ENCODE results near the gene GLIPR2. TPM values are rescaled to one million over a fixed set of nuclear protein-coding genes. Genes with fewer than 3 reads are reported as not detected.

Gene GLIPR2
- total RNA-seq, 4 donors from 2014 or later, result 13.6 to 71.1 (median 42.2) TPM

DNA sequence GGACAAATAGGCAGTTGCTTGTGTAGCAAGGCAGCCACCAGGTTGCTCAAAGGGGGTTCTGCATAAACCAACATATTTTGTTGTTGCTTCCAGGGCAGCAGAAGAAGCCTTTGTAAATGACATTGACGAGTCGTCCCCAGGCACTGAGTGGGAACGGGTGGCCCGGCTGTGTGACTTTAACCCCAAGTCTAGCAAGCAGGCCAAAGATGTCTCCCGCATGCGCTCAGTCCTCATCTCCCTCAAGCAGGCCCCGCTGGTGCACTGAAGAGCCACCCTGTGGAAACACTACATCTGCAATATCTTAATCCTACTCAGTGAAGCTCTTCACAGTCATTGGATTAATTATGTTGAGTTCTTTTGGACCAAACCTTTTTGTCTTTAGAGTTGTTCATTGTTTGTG, 75.0 kb downstream of the GLIPR2 start:
- ATAC-seq (ENCODE audit: low FRiP score) (no peak), DNase-seq (ENCODE audit: low spot score) (no peak)
- TF ChIP-seq, protein P1, sequence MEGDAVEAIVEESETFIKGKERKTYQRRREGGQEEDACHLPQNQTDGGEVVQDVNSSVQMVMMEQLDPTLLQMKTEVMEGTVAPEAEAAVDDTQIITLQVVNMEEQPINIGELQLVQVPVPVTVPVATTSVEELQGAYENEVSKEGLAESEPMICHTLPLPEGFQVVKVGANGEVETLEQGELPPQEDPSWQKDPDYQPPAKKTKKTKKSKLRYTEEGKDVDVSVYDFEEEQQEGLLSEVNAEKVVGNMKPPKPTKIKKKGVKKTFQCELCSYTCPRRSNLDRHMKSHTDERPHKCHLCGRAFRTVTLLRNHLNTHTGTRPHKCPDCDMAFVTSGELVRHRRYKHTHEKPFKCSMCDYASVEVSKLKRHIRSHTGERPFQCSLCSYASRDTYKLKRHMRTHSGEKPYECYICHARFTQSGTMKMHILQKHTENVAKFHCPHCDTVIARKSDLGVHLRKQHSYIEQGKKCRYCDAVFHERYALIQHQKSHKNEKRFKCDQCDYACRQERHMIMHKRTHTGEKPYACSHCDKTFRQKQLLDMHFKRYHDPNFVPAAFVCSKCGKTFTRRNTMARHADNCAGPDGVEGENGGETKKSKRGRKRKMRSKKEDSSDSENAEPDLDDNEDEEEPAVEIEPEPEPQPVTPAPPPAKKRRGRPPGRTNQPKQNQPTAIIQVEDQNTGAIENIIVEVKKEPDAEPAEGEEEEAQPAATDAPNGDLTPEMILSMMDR (IDR thresholded peaks at IDR 0.05), result no peak

DNA sequence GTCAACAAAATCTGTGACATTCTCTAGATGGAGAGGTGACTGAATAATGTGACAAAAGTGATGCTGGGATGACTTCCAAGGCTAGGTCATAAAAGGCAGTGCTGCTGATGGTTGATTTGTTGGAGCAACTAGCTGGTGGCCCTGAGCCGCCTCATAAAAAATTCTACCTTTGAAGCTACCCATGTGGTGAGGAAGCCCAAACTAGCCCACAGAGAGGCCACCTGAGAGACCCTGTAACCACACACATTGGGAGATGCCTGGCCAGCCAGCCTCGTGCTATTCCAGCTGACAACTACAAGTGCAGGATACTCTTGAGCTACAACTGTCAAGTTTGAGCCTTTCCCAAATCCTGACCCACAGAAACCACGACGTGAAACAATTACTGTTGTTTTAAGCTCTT, 76.9 kb downstream of the GLIPR2 start:
- TF ChIP-seq, protein P1 (IDR thresholded peaks at IDR 0.05), result no peak
- DNase-seq (ENCODE audit: low spot score) (no peak), ATAC-seq (ENCODE audit: low FRiP score) (no peak)

Other genes starting within 250 kb of the GLIPR2 start
- gene HRCT1, start 230.5 kb upstream of the GLIPR2 start, total RNA-seq, result 10 to 100 TPM in 2 of 4 donors, 1 to 10 TPM in 2; 5.1 to 17.5 (median 11.3) TPM
- gene SPAAR, start 227.2 kb upstream of the GLIPR2 start, total RNA-seq, result 10 to 100 TPM in 3 of 4 donors, 1 to 10 TPM in 1; 5.6 to 70.1 (median 18.4) TPM
- not detected for gene OR2S2, start 178.6 kb upstream of the GLIPR2 start, total RNA-seq
- 10 to 100 TPM; 15.0 to 27.7 (median 21.7) TPM for gene RECK, start 99.8 kb upstream of the GLIPR2 start, total RNA-seq
- 1 to 10 TPM in 1 of 4 donors, under 1 TPM in 2, not detected in 1; 0.65 to 2.5 (median 0.95) TPM for gene CCIN, start 32.7 kb downstream of the GLIPR2 start, total RNA-seq
- 100 to 1,000 TPM; 180 to 187 (median 185) TPM for gene CLTA, start 54.2 kb downstream of the GLIPR2 start, total RNA-seq
- 10 to 100 TPM; 28.5 to 42.1 (median 35.4) TPM for gene GNE, start 121.7 kb downstream of the GLIPR2 start, total RNA-seq

Measured in omental fat pad (tissue), 4 donors.